Suppressor macrophage treated with lipopolysaccharide for 4 hours (primary cell): ENCODE data around the gene TEP1.

Experiments
- DNase-seq: peaks from one replicate; pipeline ENCODE4 v3.0.0-alpha.2; 2020

TEP1 gene

GRCh38 chr14:20333494-20333841 is 79.8 kb downstream of the TEP1 start:
- no peak for DNase-seq

GRCh38 chr14:20332788-20333493 is 80.4 kb downstream of the TEP1 start, which contains the start of gene CCNB1IP1:
CCNB1IP1 (minus strand) TSS chr14:20333279; CDS start chr14:20316523, 16,756 bp downstream.
- DNase-seq: peak; percentile 64

- DNase-seq: no peak
These were observed 80.9 kb downstream of the TEP1 start for GRCh38 chr14:20332431-20332787.

- no peak for DNase-seq
These were observed 82.2 kb downstream of the TEP1 start for GRCh38 chr14:20331053-20331613.

- no peak for DNase-seq
These were observed 83.9 kb downstream of the TEP1 start for GRCh38 chr14:20329355-20329754.

GRCh38 chr14:20328705-20329104 is 84.6 kb downstream of the TEP1 start:
- no peak for DNase-seq

- DNase-seq: peak; percentile 77
These were observed 86.1 kb downstream of the TEP1 start for GRCh38 chr14:20327005-20327869.

GRCh38 chr14:20317720-20318119 is 95.6 kb downstream of the TEP1 start:
- no peak for DNase-seq
